GM12878 (cell line): Measurements from ENCODE around the gene EIF1AD. TPM values are rescaled to one million over a fixed set of nuclear protein-coding genes. Genes with fewer than 3 reads are reported as not detected.
A peak's percentile ranks its signal among the peaks of the same experiment; 100 is the strongest.

ENCODE experiments used
- ATAC-seq: fragments of 200-7000 bp; cut with Tn5 transposase; 3 replicates; pipeline ENCODE4 v1.9.1; 2020; ENCODE audit warnings: mild to moderate bottlenecking, moderate library complexity
- BruUV-seq: library from RNA; stranded (reverse); fragments of 400-500 nt; replicated peaks from 2 replicates; lab custom pipeline; 2021; lab: Mats Ljungman, UMichigan
- CTCF ChIA-PET: fragments of 300-600 bp; sonication (Branson Sonifier 250); formaldehyde crosslinking; extraction: SDS; loops from one replicate; lab custom pipeline; 2021; ENCODE audit warnings: inconsistent platforms; lab: Yijun Ruan, JAX
- POLR2A ChIA-PET: fragments of 350-600 bp; formaldehyde crosslinking; extraction: SDS; loops from one replicate; lab custom pipeline; 2021; ENCODE audit warnings: inconsistent platforms; lab: Charles Lee
- RAD21 ChIA-PET: fragments of 300-600 bp; sonication (Branson Sonifier 250); formaldehyde crosslinking; loops from one replicate; lab custom pipeline; 2023; ENCODE audit warnings: antibody characterized with exemption; ENCODE audit not compliant: unreplicated experiment; lab: Charles Lee
- SMC1A ChIA-PET: fragments of 300-600 bp; sonication (Branson Sonifier 250); formaldehyde crosslinking; loops from one replicate; lab custom pipeline; 2023; ENCODE audit not compliant: unreplicated experiment, uncharacterized antibody; lab: Charles Lee
- DNase-seq: peaks from one replicate; pipeline ENCODE4 v3.0.0-alpha.2; 2011; ENCODE audit warnings: low read depth, low spot score
- FAIRE-seq: peaks from 3 replicates; lab custom pipeline; 2011; peaks lifted over from hg19 to GRCh38; lab: Jason Lieb, UNC
- H2AFZ ChIP-seq: 2 replicates; pipeline ENCODE4 v1.6.0; 2011; ENCODE audit warnings: low read depth, low read length, control low read depth; ENCODE audit not compliant: control insufficient read depth
- H3K27ac ChIP-seq: 2 replicates; pipeline ENCODE4 v1.5.1; 2011; ENCODE audit warnings: control low read depth; ENCODE audit not compliant: control insufficient read depth, insufficient read depth
- H3K27me3 ChIP-seq, 2 experiments: replicated peaks in 1 of 2; 2 replicates each; pipeline versions ENCODE4 v1.6.0 to v1.6.1; 2011; ENCODE audit warnings: low read length in 1 of 2; ENCODE audit not compliant: control insufficient read depth in 2 of 2, insufficient read depth in 2 of 2
- H3K36me3 ChIP-seq, 2 experiments: 2 replicates each; pipeline ENCODE4 v1.5.1; 2011; ENCODE audit warnings: low read length in 1 of 2; ENCODE audit not compliant: control insufficient read depth in 2 of 2, insufficient read depth in 2 of 2
- H3K4me1 ChIP-seq: 2 replicates; pipeline ENCODE4 v1.6.1; 2011; ENCODE audit warnings: mild to moderate bottlenecking, low read length, moderate library complexity, mixed read lengths; ENCODE audit not compliant: control insufficient read depth, insufficient read depth
- H3K4me2 ChIP-seq: 2 replicates; pipeline ENCODE4 v1.6.0; 2011; ENCODE audit warnings: control low read depth; ENCODE audit not compliant: control insufficient read depth, insufficient read depth
- H3K4me3 ChIP-seq: fragments of 200-600 bp; sonication (generic); 2 replicates; pipeline ENCODE4 v1.5.1; 2016
- H3K79me2 ChIP-seq: 2 replicates; pipeline ENCODE4 v1.6.0; 2011; ENCODE audit warnings: low read length; ENCODE audit not compliant: control insufficient read depth, insufficient read depth
- H3K9ac ChIP-seq: 2 replicates; pipeline ENCODE4 v1.8.0; 2011; ENCODE audit warnings: low read length, control low read depth, mixed read lengths; ENCODE audit not compliant: control insufficient read depth, insufficient read depth
- H3K9me3 ChIP-seq: replicated peaks from 3 replicates; pipeline ENCODE4 v1.5.1; 2011; ENCODE audit warnings: mild to moderate bottlenecking, low read length; ENCODE audit not compliant: control insufficient read depth, insufficient read depth
- H4K20me1 ChIP-seq: 2 replicates; pipeline ENCODE4 v1.6.0; 2011; ENCODE audit not compliant: control insufficient read depth, insufficient read depth
- CHD2 ChIP-seq: IDR thresholded peaks from 2 replicates; pipeline ENCODE4 v1.6.1; 2011; ENCODE audit warnings: low read depth, low read length, improper control_type of control experiment, borderline replicate concordance
- DPF2 ChIP-seq: fragments of 450-650 bp; IDR thresholded peaks from 2 replicates; pipeline ENCODE4 v1.6.1; 2017; ENCODE audit warnings: mild to moderate bottlenecking
- FOS ChIP-seq: IDR thresholded peaks from 3 replicates; pipeline ENCODE4 v1.6.1; 2011; ENCODE audit warnings: borderline replicate concordance; ENCODE audit not compliant: insufficient read length; ENCODE audit errors: extremely low read depth
- POLR2A ChIP-seq: IDR thresholded peaks from 2 replicates; pipeline ENCODE4 v1.6.1; 2011; ENCODE audit warnings: low read depth, mild to moderate bottlenecking, low read length
- SMARCA5 ChIP-seq: fragments of 450-650 bp; IDR thresholded peaks from 2 replicates; pipeline ENCODE4 v1.6.1; 2017; ENCODE audit warnings: mild to moderate bottlenecking
- SUZ12 ChIP-seq: fragments of 200-600 bp; sonication (generic); IDR thresholded peaks from one replicate; pipeline ENCODE4 v1.6.1; 2018; ENCODE audit warnings: antibody characterized with exemption, mild to moderate bottlenecking; ENCODE audit not compliant: unreplicated experiment
- ZNF384 ChIP-seq: IDR thresholded peaks from 2 replicates; pipeline ENCODE4 v1.6.1; 2012; ENCODE audit warnings: low read depth, mild to moderate bottlenecking, low read length, improper control_type of control experiment, borderline replicate concordance
- WGBS: methylation state at CpG from one replicate; pipeline ENCODE4 v1.1.6; 2016; ENCODE audit warnings: low lambda C conversion rate; ENCODE audit not compliant: insufficient replicate concordance, insufficient coverage; ENCODE audit errors: missing lambda C conversion rate; 5-methylcytosine and 5-hydroxymethylcytosine counted together
- in situ Hi-C: fragments of 300-500 bp; cut with MboI; formaldehyde crosslinking; loops from 9 replicates; pipeline ENCODE4 v1.14.3; 2018; ENCODE audit warnings: mixed read lengths
- intact Hi-C: fragments of 100-400 bp; cut with micrococcal nuclease; formaldehyde crosslinking; loops from one replicate; pipeline ENCODE4 v1.14.2; 2022; ENCODE audit not compliant: unreplicated experiment
- polyA plus RNA-seq, 11 experiments: library from polyadenylated mRNA; depleted of rRNA in 4 of 11; unstranded in 6 of 11; stranded (reverse) in 5 of 11; fragments of >200 nt; fragmentation: Nextera tagmentation in 4 of 11; fragmentation: Illumina TruSeq in 1 of 11; extraction: Ambion mirVana in 4 of 11; extraction: Trizol in 1 of 11; gene quantifications; 1 replicate in 1 of 11; 2 replicates in 10 of 11; pipeline versions ENCODE4 v1.2.1 to v1.2.3, GENCODE V29; 2011 to 2016; ENCODE audit warnings: inconsistent platforms in 2 of 11, missing spikeins in 2 of 11, low read depth in 1 of 11
- total RNA-seq, 4 experiments: library from RNA; depleted of rRNA in 3 of 4; stranded (reverse); fragments of >200 nt in 3 of 4; fragmentation: Illumina TruSeq in 1 of 4; extraction: Trizol in 1 of 4; gene quantifications; 2 replicates each; pipeline versions ENCODE4 v1.2.1 to v1.2.3, GENCODE V29; 2013 to 2021
- TF ChIP-seq, protein P1 (sequence below): IDR thresholded peaks from 2 replicates; pipeline ENCODE4 v1.6.1; 2012; ENCODE audit warnings: low read depth, low read length, improper control_type of control experiment

EIF1AD gene
- total and polyA plus RNA-seq, 10 of the 15 experiments (the other 5 are each of a cell fraction or from before 2014, with no cell fraction given): 31.6 to 56.8 (median 39.5) TPM

DNA sequence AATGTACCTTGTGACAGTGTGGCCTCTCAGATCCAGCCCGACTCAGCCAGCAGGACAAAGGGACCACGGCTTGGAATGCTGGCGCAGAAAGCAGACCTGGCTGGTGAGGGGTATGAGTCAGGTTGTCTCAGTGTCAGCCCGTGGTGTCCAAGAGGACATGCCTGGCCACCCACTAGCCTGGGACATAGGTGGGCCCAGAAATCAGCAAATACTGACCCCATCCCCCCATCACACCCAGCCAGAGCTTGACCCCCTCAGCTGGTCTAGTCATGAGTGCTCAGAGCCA, 4.9 kb upstream of the EIF1AD start:
- intact Hi-C loops (no loop called here), in situ Hi-C loops (no loop called here)
- H3K4me3 ChIP-seq: no peak overlapping the region
- peaks cover 3 to 4% of the 10 kb centered on the region in 2 experiments; a peak in 2 of 4 replicates for H3K27me3 ChIP-seq
- no peak for TF ChIP-seq SMARCA5
- TF ChIP-seq SUZ12: no peak
- no peak for TF ChIP-seq DPF2
- TF ChIP-seq CHD2: no peak
- TF ChIP-seq ZNF384: no peak
- no peak for TF ChIP-seq FOS
- no peak for DNase-seq
- 74% methylated on average over 4 of the region's 4 CpGs for WGBS
- H3K4me2 ChIP-seq: no peak overlapping the region
- ChIA-PET POLR2A (no interaction called here), RAD21 (no interaction called here), SMC1A (no interaction called here), CTCF (interaction anchor here (0.9 kb wide), 1 partner anchor 133 kb away, joined by 3 read pairs; no protein-coding TSS in a partner anchor)
- no peak overlapping the region for H2AFZ ChIP-seq
- no peaks in the 10 kb centered on the region for H4K20me1 ChIP-seq
- no TSS peak for BruUV-seq
- H3K79me2 ChIP-seq: peaks cover 15% of the 10 kb centered on the region
- peaks cover 8% of the 10 kb centered on the region for H3K4me1 ChIP-seq
- FAIRE-seq: no peak
- no peak overlapping the region for H3K27ac ChIP-seq
- H3K36me3 ChIP-seq: peaks cover 2 to 4% of the 10 kb centered on the region in 2 experiments; a peak in 1 of 4 replicates
- no peak for ATAC-seq
- no peak overlapping the region for H3K9ac ChIP-seq
- H3K9me3 ChIP-seq: no peaks in the 10 kb centered on the region

DNA sequence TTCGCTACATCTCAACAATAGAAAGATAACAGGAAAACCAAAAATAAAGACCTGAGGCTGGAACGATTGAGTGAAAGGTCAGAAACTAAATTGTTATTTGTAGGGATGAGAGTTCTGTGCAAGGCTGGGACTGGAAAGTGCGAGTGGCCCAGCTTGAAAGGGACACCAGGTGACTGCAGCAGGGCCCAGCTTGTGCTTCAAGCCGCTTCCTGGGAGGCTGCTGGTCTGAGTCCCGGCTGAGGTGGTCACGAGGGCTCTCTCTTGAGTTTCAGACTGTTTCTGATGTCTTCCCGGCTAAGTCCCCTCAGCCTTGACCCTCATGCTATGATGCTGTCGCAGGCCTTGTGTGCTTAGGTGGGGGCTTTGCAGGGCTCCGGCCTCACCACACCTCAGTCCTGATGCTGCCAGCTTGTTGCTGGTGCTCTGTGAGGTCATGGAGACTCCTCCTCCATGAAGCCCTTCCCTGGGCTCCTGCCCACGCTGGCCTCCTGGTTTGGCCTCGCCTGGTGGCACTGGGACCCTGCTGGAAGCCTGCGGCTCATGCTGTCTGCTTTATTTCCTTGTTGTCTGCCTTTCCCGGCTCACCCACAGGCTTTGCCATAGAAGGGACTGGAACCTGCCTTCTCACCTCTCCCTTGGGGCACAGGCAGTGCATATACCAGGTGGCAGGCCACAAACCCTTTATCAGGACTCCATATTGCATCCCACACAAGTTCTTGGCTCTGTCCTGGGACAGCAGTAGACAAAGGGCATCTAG, 4.4 kb upstream of the EIF1AD start:
- Histone ChIP-seq H3K4me2 (no peak overlapping the region), H3K4me3 (no peak overlapping the region), H4K20me1 (no peaks in the 10 kb centered on the region), H3K9ac (no peak overlapping the region), H3K36me3 (peaks cover 2 to 4% of the 10 kb centered on the region in 2 experiments; a peak in 1 of 4 replicates), H3K27ac (no peak overlapping the region), H3K79me2 (peaks cover 20% of the 10 kb centered on the region), H3K27me3 (peaks cover 0 to 1% of the 10 kb centered on the region in 2 experiments; a peak in 1 of 4 replicates), H3K4me1 (peaks cover 8% of the 10 kb centered on the region), H2AFZ (no peak overlapping the region), H3K9me3 (no peaks in the 10 kb centered on the region)
- DNase-seq (no peak), ATAC-seq (no peak), FAIRE-seq (no peak)
- 84% methylated on average over 13 of the region's 13 CpGs for WGBS
- intact Hi-C loops: no loop called here
- CTCF ChIA-PET: no interaction called here
- POLR2A ChIA-PET: no interaction called here
- TF ChIP-seq POLR2A: peak; percentile 9; the same call in 1 of the 2 replicates
- TF ChIP-seq, protein P1, sequence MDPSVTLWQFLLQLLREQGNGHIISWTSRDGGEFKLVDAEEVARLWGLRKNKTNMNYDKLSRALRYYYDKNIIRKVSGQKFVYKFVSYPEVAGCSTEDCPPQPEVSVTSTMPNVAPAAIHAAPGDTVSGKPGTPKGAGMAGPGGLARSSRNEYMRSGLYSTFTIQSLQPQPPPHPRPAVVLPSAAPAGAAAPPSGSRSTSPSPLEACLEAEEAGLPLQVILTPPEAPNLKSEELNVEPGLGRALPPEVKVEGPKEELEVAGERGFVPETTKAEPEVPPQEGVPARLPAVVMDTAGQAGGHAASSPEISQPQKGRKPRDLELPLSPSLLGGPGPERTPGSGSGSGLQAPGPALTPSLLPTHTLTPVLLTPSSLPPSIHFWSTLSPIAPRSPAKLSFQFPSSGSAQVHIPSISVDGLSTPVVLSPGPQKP: no peak
- SMC1A ChIA-PET: no interaction called here
- BruUV-seq: no TSS peak
- in situ Hi-C loops: no loop called here
- RAD21 ChIA-PET: no interaction called here
